CD4-positive, alpha-beta T cell treated with Interleukin-1 beta for 1 hour (primary cell): ENCODE results near the gene MAEA.

Experiments
- DNase-seq, 2 donors: peaks; one replicate each; pipeline ENCODE4 v3.0.0-alpha.2; 2020 to 2022

MAEA gene

DNA sequence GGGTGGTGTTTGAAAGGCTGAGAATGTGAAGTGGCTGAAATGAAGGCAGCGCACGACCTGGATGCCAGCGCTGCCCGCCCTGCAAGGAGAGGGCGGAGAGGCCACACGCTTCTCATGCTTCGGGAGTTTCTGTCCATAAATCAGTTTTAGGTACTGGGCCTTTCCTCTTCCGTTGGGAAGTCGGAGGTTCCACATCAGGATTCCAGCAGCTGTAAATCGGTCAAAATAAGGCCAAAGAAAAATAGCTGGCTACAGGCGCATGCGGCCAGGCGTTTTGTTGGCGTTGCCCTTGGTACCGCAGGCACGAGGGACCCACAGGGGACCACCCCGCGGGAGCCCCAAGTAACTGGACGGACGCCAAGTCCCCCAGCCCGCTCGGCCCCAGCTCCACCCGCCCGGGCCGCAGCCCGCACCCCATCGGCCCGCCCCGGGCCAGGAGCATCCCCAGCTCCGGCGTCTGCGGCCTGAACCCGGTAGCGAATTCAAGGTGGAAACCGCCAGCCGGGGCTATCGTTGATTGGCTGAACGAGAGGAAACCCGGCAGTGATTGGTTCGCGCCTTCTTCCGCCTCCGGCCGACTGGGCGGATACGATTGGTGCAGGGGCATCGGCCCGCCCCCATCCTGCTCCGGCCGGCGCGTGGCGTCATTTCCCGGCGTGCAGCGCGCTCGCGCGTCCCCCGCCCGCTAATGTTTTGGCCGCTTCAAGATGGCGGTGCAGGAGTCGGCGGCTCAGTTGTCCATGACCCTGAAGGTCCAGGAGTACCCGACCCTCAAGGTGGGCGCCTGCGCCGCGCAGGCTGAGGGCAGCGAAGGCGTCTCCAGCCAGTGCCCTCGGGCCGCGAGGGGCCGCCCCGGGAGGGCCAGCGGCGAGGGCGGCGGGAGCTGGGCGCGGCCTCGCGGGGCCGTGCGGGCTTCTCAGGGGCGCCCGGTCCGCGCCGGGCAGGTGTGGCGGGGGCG is at the start of gene MAEA:
Gene MAEA (plus strand): TSS at position 685 of the 958 bp plus-strand sequence. CDS start 23 bp downstream, at position 708.
- DNase-seq = peak; percentile 96 to 97

DNA sequence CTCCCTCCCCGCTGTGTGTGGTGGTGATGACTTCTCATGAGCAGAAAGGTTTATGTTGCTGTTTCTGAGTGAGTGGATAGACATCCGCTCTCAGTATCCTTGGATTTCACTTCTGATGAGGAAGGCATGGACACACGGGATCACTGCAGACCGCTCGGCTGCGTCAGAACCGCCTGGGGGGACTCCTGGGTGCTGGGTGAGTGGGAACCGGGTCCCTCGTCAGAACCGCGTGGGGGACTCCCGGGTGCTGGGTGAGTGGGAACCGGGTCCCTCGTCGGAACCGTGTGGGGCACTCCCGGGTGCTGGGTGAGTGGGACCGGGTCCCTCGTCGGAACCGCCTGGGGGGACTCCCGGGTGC is 49.8 kb upstream of the MAEA start:
- no peak for DNase-seq

GRCh38 chr4:1240721-1241465 is 48.8 kb upstream of the MAEA start:
- peak in 1 of 2 donors; percentile 0 for DNase-seq

DNA sequence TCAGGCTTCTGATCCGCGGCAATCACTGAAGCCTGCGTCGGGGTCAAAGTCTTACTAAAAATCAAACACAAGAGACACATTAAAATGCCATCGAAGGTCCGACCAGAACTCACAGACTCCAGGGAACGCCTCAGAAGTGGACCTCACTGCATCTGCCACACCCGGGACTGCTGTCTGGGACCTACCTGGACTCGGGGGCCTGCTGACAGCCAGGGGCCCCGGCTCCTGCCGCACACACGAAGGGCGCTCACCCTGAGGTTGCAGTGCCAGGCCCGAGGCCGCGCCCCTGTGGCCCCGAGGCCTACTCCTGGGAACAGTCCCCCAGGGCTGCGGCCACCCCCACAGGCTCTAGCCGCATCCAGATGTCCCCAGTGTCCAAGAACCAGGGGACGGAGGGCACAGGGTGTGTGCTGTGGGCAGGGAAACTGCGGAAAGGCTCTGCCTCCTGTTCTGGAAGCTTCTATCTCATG is 48.2 kb upstream of the MAEA start:
- no peak for DNase-seq

GRCh38 chr4:1241936-1242505 is 47.7 kb upstream of the MAEA start:
- no peak for DNase-seq

- DNase-seq = no peak
Observed at GRCh38 chr4:1242506-1243450, 46.9 kb upstream of the MAEA start.

DNA sequence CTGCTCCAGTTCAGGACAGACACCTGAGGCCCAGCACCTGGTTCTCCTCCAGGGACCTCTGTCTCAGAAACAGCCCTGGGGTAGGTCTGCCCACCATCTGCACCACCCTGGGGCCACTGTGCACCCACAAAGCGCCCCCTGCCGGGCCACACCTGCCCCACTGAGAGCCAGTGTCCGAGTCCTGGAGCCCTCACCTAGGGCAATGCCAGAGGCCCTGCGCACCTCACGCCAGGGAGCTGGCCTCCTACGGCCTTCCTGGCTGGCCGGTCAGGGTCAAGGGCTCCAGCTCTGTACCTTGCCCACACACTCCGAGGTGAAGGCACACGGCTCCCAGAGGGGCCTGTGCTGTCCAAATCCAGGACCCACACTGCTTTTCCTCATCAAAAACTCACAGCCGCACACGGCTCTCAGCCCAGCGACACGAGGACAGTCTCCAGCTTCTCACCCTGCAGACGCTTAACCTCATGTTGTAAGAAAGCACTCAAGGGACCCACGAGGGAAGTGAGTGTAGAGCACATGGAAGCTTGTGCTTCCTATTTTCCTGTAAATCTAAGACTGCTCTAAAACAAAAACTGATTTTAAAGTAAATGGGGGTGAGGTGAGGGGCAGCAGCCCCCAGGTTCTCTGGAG is 46.1 kb upstream of the MAEA start:
- DNase-seq = no peak

DNA sequence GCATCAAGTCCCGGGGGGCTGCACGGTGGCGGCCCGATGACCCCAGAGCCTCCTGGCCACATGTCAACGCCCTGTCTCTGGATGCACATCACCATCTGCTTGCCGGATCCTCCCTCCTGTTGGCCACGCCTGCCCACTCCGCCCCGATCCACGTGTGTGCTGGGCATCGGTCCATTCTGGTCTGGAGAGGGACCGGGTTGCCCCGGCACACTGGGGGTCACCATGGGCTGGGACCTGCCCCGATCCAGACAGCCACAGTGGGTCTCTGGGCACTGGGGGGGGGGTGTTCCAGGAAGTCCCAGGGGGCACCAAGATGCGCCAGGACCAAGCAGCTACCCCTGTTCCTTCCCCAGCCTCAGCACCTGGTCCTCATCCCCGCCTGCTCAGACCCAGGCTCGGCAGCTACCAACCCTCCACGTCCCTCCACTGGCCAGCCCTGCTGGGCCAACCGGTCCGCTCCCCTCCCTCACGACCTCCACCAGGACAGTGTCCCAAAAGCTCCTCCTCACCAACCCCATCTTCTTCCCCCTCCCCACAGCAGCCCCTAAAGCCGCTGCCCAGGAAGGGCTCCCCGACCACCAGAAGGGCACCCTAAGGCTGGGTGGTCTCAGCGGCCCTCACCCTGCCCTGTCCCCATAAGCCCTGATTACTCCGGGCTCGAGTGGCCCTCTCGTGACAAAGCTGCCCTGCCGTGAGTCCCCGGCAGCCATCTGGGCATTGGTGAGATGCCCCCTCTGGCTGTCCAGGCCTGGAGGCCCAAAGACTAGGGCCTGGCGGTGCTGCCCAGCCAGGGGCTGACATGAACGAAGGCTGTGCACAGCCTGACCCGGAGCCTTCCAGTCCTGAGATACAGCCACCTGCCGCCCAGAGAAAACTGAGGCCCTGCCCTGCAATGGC is 45.4 kb upstream of the MAEA start:
- no peak for DNase-seq

DNA sequence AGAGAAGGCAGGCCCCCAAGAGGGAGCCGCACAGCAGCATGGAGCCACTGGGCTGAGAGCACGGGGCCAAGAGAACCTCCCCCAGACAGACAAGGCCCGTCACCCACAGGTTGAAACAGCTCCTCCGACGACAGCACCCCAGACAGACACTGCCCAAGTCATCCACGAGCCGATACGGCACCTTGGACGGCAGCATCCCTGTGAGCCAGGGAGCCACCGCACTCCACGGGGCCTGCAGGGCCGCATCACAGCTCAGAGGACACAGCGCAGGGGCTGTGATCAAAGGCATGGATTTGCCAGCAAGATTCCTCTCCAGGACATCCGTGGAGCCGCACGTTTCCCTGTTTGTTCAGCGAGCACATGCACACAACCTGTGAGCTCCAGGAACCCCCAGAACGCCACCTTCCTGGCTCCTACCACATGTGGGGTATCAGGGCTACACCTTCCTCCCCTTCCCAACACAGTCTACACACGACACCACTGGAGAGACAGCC is 44.7 kb upstream of the MAEA start:
- no peak for DNase-seq

DNA sequence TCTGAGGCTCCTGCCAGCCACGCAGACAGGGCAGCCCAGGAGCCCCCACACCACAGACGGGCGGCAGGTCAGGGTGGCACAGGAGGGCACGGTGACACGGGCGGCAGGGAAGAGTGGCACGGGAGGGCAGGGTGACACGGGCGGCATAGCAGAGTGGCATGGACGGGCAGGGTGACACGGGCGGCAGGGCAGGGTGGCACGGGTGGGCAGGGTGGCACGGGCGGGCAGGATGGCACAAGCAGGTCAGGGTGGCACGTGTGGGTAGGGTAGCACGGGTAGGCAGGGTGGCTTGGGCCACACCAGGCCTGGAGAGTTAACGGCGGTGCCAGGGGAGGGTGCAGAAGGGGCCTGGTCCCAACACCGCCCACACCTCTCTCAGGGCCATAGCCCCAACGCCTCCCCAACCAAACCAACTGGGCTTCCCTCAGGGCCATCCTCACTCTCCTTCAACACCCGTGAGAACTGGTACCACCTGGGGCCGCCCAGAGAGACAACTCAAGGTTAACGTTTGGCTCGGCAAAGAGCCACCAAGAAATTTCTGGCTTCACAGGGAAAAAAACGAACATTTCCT is 44.1 kb upstream of the MAEA start:
- DNase-seq = no peak

DNA sequence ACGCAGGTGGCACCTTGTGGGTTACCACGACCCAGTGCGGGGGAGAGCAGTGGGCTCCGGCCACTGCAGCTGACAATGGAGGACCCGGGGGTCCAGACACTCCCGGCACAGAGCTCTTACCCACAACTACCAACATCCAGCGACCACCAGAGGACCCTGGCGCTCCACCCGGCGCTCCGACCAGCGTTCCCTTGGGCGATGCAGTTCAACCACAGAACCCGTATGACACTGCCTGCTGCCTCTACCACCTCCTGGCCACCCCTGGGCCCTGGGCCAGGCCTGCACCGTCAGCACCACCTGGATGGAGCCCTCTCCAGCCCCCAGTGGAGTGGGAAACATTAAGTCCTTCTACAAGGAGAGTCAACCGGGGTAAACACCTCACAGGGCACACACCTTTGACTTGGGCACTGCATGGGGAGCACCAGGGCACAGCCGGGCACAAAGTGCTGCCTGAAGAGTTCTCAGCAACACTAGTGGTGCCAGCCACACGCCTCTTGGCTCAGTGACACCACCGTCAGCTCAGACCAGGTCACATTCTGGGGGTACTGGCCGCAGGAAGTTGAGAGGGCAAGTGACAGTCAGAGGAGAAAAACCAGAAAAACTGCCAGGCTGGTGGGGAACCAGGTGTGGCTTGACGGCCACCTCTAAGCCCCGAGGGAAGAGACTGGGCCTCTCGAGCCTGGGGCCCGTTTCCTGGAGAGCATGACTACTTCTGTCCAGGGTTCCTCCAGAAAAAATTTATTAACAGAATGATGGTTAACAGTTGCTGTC is 43.4 kb upstream of the MAEA start:
- DNase-seq = peak in 1 of 2 donors; percentile 19

- no peak for DNase-seq
Observed at GRCh38 chr4:1246901-1247863, 42.5 kb upstream of the MAEA start.

GRCh38 chr4:1247864-1248244 is 41.8 kb upstream of the MAEA start:
- DNase-seq = no peak

- peak; percentile 87 to 88 for DNase-seq
Observed at GRCh38 chr4:1248245-1249147, 41.2 kb upstream of the MAEA start, which contains the start of gene CTBP1. CTBP1 (minus strand) TSS chr4:1249130; CDS start chr4:1241331, 7,799 bp downstream.

- DNase-seq = peak; percentile 86 to 87
Observed at GRCh38 chr4:1249148-1249730, 40.5 kb upstream of the MAEA start.

DNA sequence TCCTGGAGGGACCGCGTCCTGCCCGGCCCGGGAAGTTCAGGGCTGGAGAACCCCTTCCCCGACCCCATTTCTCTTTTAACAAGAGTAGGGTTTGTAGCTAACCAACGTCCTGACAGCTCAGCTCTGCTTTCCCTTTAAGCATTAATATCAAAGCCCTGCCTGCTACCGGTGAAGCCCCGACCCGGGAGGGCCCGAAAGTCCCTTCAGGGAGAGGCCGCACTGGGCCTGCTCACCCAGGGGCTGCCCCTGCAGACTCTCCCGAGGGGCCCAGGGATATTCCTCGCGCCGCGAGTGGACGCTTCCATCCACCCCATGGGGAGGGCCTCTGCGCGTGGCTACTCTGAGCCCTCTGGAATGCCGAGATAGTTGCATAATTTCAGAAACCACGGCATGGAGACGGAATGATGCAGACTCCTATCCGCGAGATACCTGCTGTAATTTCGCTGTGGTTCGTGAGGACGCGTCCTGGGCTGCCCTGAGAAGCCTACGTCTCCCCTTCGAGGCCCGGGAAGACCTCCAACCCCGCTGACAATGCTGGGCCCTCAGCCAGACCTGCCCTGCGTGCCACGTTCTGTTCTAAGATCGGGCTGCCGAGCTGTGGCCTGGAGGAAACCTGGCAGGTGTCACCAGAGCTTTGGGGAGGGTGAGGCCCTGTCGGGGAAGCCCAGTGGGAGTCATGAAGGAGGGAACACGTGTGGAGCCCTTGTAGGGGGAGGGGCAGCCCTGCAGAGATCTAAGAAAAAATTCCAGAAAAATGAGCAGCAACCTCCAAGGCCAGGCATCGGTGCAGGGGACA is 39.8 kb upstream of the MAEA start:
- peak; percentile 56 to 66 for DNase-seq
